Activated naive CD4-positive, alpha-beta T cell treated with anti-CD3 and anti-CD28 coated beads, Interleukin-2, amount 10 ng/mL, durations not matched to agents 7 days and 5 days (primary cell): ENCODE measurements around the gene C12orf56.
A peak's percentile ranks its signal among the peaks of the same experiment; 100 is the strongest.
"Not testable (repeated sequence)": the region's sequence is repeated elsewhere in the genome, so short reads cannot be mapped to it uniquely, and the experiment has no call there.

Source experiments
- CTCF ChIA-PET: fragments of 350-600 bp; sonication (Branson Sonifier 250); formaldehyde crosslinking; loops from one replicate; lab custom pipeline; 2021; ENCODE audit warnings: antibody characterized with exemption; lab: Charles Lee
- DNase-seq: peaks from one replicate; pipeline ENCODE4 v3.0.0-alpha.2; 2020
- H3K27ac Mint-ChIP-seq: one replicate; pipeline ENCODE4 v1.8.0; 2021; ENCODE audit warnings: mild to moderate bottlenecking, moderate library complexity, mixed read lengths
- H3K27me3 Mint-ChIP-seq: one replicate; pipeline ENCODE4 v1.8.0; 2021; ENCODE audit warnings: mild to moderate bottlenecking, mixed read lengths
- H3K36me3 Mint-ChIP-seq: one replicate; pipeline ENCODE4 v1.8.0; 2021; ENCODE audit warnings: mixed read lengths
- H3K4me1 Mint-ChIP-seq: one replicate; pipeline ENCODE4 v1.8.0; 2021; ENCODE audit warnings: mixed read lengths
- H3K4me3 Mint-ChIP-seq: one replicate; pipeline ENCODE4 v1.8.0; 2021; ENCODE audit warnings: mild to moderate bottlenecking, moderate library complexity, mixed read lengths
- H3K9me3 Mint-ChIP-seq: one replicate; pipeline ENCODE4 v1.8.0; 2021; ENCODE audit warnings: mixed read lengths

C12orf56 gene

DNA sequence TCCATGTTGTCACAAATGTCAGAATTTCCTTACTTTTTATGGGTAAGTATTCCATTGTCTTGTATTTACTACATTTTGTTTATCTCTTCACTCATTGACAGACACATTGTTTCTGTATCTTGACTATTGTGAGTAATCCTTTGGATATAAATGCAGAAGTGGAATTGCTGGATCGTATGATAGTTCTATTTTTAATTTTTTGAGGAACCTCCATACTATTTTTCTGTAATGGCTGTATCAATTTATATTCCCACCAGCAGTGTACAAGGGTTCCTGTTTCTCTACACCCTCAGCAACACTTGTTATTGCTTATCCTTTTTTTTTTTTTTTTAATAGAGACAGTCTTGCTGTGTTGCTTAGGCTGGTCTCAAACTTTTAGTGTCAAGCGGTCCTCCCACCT lies 164.9 kb downstream of the C12orf56 start:
- Mint-ChIP-seq H3K4me3 (no peak overlapping the region), H3K9me3 (no peaks in the 10 kb centered on the region), H3K36me3 (no peaks in the 10 kb centered on the region), H3K27me3 (peaks cover 28% of the 10 kb centered on the region), H3K4me1 (peaks cover 17% of the 10 kb centered on the region), H3K27ac (no peak overlapping the region)
- CTCF ChIA-PET = no interaction called here
- DNase-seq = no peak

- peak within 1 kb of the TSS; percentile 97 for H3K27ac Mint-ChIP-seq
- peak within 1 kb of the TSS; percentile 99 for H3K4me3 Mint-ChIP-seq
- H3K36me3 Mint-ChIP-seq = peaks cover 3% of the 10 kb centered on the region
- DNase-seq = peak; percentile 93
- no peaks in the 10 kb centered on the region for H3K9me3 Mint-ChIP-seq
- H3K4me1 Mint-ChIP-seq = peaks cover 43% of the 10 kb centered on the region
- CTCF ChIA-PET = interaction anchor here (1.2 kb wide), 1 partner anchor 378 kb away, joined by 4 read pairs; the partner anchor contains the start of gene SRGAP1
- peaks cover 14% of the 10 kb centered on the region for H3K27me3 Mint-ChIP-seq
These were observed 168.4 kb downstream of the C12orf56 start, which contains the start of gene KICS2 for GRCh38 chr12:64222009-64222765. TSS of gene KICS2 (minus strand) at chr12:64222296. CDS start at chr12:64222237, 59 bp downstream.

DNA sequence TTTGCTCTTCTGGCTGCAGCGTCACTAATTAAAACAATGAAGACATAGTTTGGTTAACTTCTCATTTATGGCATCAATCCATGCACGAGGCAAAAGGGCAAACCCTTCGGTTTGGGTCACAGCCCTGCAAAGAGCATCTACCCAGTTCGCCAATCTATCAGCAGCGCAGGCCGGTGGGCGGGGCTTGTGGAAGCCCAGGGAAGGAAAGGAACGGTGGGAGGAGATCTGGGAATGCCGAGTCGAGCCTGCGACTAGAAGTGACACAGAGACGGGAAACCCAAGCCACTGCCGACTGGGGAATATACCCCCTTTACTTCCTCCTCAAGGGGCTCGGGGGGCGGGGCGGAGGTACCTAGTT lies 168.9 kb downstream of the C12orf56 start:
- Mint-ChIP-seq H3K36me3 (peaks cover 3% of the 10 kb centered on the region), H3K27me3 (peaks cover 11% of the 10 kb centered on the region), H3K4me3 (peak overlapping the region; percentile 99), H3K4me1 (peaks cover 43% of the 10 kb centered on the region), H3K9me3 (no peaks in the 10 kb centered on the region), H3K27ac (peak overlapping the region; percentile 97)
- CTCF ChIA-PET = interaction anchor here (1.2 kb wide), 1 partner anchor 377 kb away, joined by 4 read pairs; the partner anchor contains the start of gene SRGAP1
- DNase-seq = peak; percentile 67

DNA sequence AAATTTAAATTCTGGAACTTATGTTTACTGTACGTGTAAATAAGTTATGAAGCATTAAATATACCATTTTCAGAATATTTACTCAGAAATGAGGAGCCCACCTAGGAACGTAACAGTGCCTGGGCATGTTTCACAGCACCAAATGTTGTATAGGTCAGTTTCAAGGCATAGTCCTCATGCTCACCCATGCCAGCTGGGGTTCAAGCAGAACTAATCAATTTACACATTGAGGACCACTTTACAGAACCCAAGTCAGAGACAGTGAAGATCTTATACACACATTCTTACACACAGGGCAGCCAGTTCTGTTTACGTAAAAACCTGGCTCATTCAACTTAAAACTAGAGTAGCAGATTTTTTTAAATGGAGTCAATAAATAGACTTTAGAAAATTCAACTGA lies 170.5 kb downstream of the C12orf56 start:
- CTCF ChIA-PET = no interaction called here
- Mint-ChIP-seq H3K36me3 (peaks cover 3% of the 10 kb centered on the region), H3K9me3 (no peaks in the 10 kb centered on the region), H3K27ac (no peak overlapping the region), H3K4me3 (no peak overlapping the region), H3K4me1 (peaks cover 43% of the 10 kb centered on the region), H3K27me3 (peaks cover 10% of the 10 kb centered on the region)
- DNase-seq = no peak

DNA sequence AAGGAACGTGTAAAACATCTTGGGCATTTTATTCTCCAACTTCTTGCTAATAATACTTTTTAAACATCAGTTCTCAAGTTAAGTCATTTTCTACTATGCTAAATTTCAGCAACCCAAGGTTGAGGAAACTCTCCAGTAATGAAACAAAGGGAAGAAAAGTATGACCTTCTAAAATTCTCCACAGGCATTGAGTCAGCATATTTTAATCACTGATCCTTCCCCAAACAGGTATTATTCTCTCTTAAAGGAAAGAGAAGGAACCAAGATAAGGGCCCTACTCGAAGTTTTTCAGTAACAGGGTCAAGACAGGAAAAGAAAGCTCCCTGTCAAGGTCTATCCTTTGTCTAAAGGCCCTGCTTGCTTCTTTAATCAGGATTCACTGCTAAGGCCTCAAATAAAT lies 171.4 kb downstream of the C12orf56 start:
- H3K9me3 Mint-ChIP-seq = no peaks in the 10 kb centered on the region
- CTCF ChIA-PET = no interaction called here

GRCh38 chr12:64218597-64218996 lies 172.0 kb downstream of the C12orf56 start:
- peaks cover 9% of the 10 kb centered on the region for H3K36me3 Mint-ChIP-seq
- H3K9me3 Mint-ChIP-seq = no peaks in the 10 kb centered on the region
- DNase-seq = no peak
- peaks cover 43% of the 10 kb centered on the region for H3K4me1 Mint-ChIP-seq
- peak overlapping the region; percentile 77 for H3K27ac Mint-ChIP-seq
- H3K27me3 Mint-ChIP-seq = peaks cover 6% of the 10 kb centered on the region
- CTCF ChIA-PET = no interaction called here
- H3K4me3 Mint-ChIP-seq = peak overlapping the region; percentile 61

More for the DNA sequence above, 171.4 kb downstream of the C12orf56 start:
- Mint-ChIP-seq H3K27me3 (peaks cover 10% of the 10 kb centered on the region), H3K4me1 (peaks cover 43% of the 10 kb centered on the region), H3K36me3 (peaks cover 3% of the 10 kb centered on the region), H3K4me3 (peak overlapping the region; percentile 37), H3K27ac (peak overlapping the region; percentile 50)
- DNase-seq = no peak

DNA sequence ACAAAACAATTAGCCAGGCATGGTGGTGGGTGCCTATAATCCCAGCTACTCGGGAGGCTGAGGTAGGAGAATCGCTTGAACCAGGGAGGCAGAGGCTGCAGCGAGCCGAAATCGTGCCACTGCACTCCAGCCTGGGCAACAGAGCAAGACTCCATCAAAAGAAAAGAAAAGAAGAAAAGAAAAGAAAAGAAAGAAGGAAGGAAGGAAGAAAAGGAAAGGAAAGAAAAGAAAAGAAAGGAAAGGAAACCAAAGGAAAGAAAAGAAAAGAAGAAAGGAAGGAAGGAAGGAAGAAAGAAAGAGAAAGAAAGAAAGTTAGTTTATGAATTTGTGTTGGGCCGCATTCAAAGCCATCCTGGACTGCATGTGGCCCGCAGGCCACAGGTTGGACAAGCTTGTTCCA lies 172.9 kb downstream of the C12orf56 start:
- peak overlapping the region; percentile 36 for H3K27ac Mint-ChIP-seq
- H3K27me3 Mint-ChIP-seq, H3K9me3 Mint-ChIP-seq, H3K4me3 Mint-ChIP-seq, DNase-seq: not testable (repeated sequence)
- H3K36me3 Mint-ChIP-seq = peaks cover 11% of the 10 kb centered on the region
- CTCF ChIA-PET = interaction anchor here (0.5 to 0.6 kb wide), 2 partner anchors 23 to 231 kb away, joined by 3 read pairs; no protein-coding TSS in a partner anchor
- peaks cover 39% of the 10 kb centered on the region for H3K4me1 Mint-ChIP-seq

DNA sequence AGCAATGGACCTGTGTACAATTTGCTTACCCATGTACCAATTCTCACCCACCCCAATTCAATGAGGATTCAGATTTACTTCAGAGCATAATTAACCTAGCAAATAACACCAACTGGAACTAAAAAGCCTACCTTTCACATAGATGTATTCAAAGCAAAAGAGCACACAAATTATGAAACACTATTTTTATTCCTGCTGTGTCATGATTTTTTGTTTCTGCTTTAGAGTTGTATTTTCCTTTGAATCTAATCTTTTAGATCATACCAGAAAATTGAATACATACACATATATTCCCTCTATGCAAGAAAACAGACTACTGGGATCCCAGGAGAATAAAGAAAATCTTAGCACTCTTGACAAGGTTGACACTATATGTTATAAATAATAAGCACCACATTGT lies 174.3 kb downstream of the C12orf56 start:
- Mint-ChIP-seq H3K9me3 (no peaks in the 10 kb centered on the region), H3K4me3 (no peak overlapping the region), H3K4me1 (peaks cover 32% of the 10 kb centered on the region), H3K27ac (no peak overlapping the region), H3K27me3 (no peaks in the 10 kb centered on the region), H3K36me3 (peaks cover 18% of the 10 kb centered on the region)
- CTCF ChIA-PET = no interaction called here
- no peak for DNase-seq
